GM12878 (cell line): Measurements from ENCODE around the gene ZNF280A. TPM values are rescaled to one million over a fixed set of nuclear protein-coding genes. Genes with fewer than 3 reads are reported as not detected.

Source experiments
- ATAC-seq: fragments of 200-7000 bp; cut with Tn5 transposase; 3 replicates; pipeline ENCODE4 v1.9.1; 2020; ENCODE audit warnings: mild to moderate bottlenecking, moderate library complexity
- BruUV-seq: library from RNA; stranded (reverse); fragments of 400-500 nt; replicated peaks from 2 replicates; lab custom pipeline; 2021; lab: Mats Ljungman, UMichigan
- CTCF ChIA-PET: fragments of 300-600 bp; sonication (Branson Sonifier 250); formaldehyde crosslinking; extraction: SDS; loops from one replicate; lab custom pipeline; 2021; ENCODE audit warnings: inconsistent platforms; lab: Yijun Ruan, JAX
- POLR2A ChIA-PET: fragments of 350-600 bp; formaldehyde crosslinking; extraction: SDS; loops from one replicate; lab custom pipeline; 2021; ENCODE audit warnings: inconsistent platforms; lab: Charles Lee
- RAD21 ChIA-PET: fragments of 300-600 bp; sonication (Branson Sonifier 250); formaldehyde crosslinking; loops from one replicate; lab custom pipeline; 2023; ENCODE audit warnings: antibody characterized with exemption; ENCODE audit not compliant: unreplicated experiment; lab: Charles Lee
- SMC1A ChIA-PET: fragments of 300-600 bp; sonication (Branson Sonifier 250); formaldehyde crosslinking; loops from one replicate; lab custom pipeline; 2023; ENCODE audit not compliant: unreplicated experiment, uncharacterized antibody; lab: Charles Lee
- DNase-seq: peaks from one replicate; pipeline ENCODE4 v3.0.0-alpha.2; 2011; ENCODE audit warnings: low read depth, low spot score
- FAIRE-seq: peaks from 3 replicates; lab custom pipeline; 2011; peaks lifted over from hg19 to GRCh38; lab: Jason Lieb, UNC
- H2AFZ ChIP-seq: 2 replicates; pipeline ENCODE4 v1.6.0; 2011; ENCODE audit warnings: low read depth, low read length, control low read depth; ENCODE audit not compliant: control insufficient read depth
- H3K27ac ChIP-seq: 2 replicates; pipeline ENCODE4 v1.5.1; 2011; ENCODE audit warnings: control low read depth; ENCODE audit not compliant: control insufficient read depth, insufficient read depth
- H3K27me3 ChIP-seq, 2 experiments: replicated peaks in 1 of 2; 2 replicates each; pipeline versions ENCODE4 v1.6.0 to v1.6.1; 2011; ENCODE audit warnings: low read length in 1 of 2; ENCODE audit not compliant: control insufficient read depth in 2 of 2, insufficient read depth in 2 of 2
- H3K36me3 ChIP-seq, 2 experiments: 2 replicates each; pipeline ENCODE4 v1.5.1; 2011; ENCODE audit warnings: low read length in 1 of 2; ENCODE audit not compliant: control insufficient read depth in 2 of 2, insufficient read depth in 2 of 2
- H3K4me1 ChIP-seq: 2 replicates; pipeline ENCODE4 v1.6.1; 2011; ENCODE audit warnings: mild to moderate bottlenecking, low read length, moderate library complexity, mixed read lengths; ENCODE audit not compliant: control insufficient read depth, insufficient read depth
- H3K4me2 ChIP-seq: 2 replicates; pipeline ENCODE4 v1.6.0; 2011; ENCODE audit warnings: control low read depth; ENCODE audit not compliant: control insufficient read depth, insufficient read depth
- H3K4me3 ChIP-seq: fragments of 200-600 bp; sonication (generic); 2 replicates; pipeline ENCODE4 v1.5.1; 2016
- H3K79me2 ChIP-seq: 2 replicates; pipeline ENCODE4 v1.6.0; 2011; ENCODE audit warnings: low read length; ENCODE audit not compliant: control insufficient read depth, insufficient read depth
- H3K9ac ChIP-seq: 2 replicates; pipeline ENCODE4 v1.8.0; 2011; ENCODE audit warnings: low read length, control low read depth, mixed read lengths; ENCODE audit not compliant: control insufficient read depth, insufficient read depth
- H3K9me3 ChIP-seq: replicated peaks from 3 replicates; pipeline ENCODE4 v1.5.1; 2011; ENCODE audit warnings: mild to moderate bottlenecking, low read length; ENCODE audit not compliant: control insufficient read depth, insufficient read depth
- H4K20me1 ChIP-seq: 2 replicates; pipeline ENCODE4 v1.6.0; 2011; ENCODE audit not compliant: control insufficient read depth, insufficient read depth
- ATF7 ChIP-seq: fragments of 450-650 bp; IDR thresholded peaks from 2 replicates; pipeline ENCODE4 v1.6.1; 2016; ENCODE audit warnings: low read depth, mild to moderate bottlenecking
- BHLHE40 ChIP-seq, 2 experiments: fragments of 450-650 bp in 1 of 2; IDR thresholded peaks; 2 replicates each; pipeline ENCODE4 v1.6.1; 2011 to 2017; ENCODE audit warnings: low read depth in 2 of 2, borderline replicate concordance in 1 of 2, improper control_type of control experiment in 1 of 2, low read length in 1 of 2, mild to moderate bottlenecking in 1 of 2
- E2F4 ChIP-seq: IDR thresholded peaks from 2 replicates; pipeline ENCODE4 v1.6.1; 2012; ENCODE audit warnings: low read depth, low read length, improper control_type of control experiment
- EED ChIP-seq: sonication (generic); IDR thresholded peaks from 2 replicates; pipeline ENCODE4 v1.6.1; 2016; ENCODE audit warnings: antibody characterized with exemption, low read depth
- ETV6 ChIP-seq, 2 experiments: fragments of 450-650 bp in 1 of 2; IDR thresholded peaks in 1 of 2; conservative IDR thresholded peaks in 1 of 2; 2 replicates each; pipeline ENCODE4 v1.6.1; 2014; ENCODE audit warnings: antibody characterized with exemption in 1 of 2, borderline replicate concordance in 1 of 2, low read depth in 1 of 2, mild to moderate bottlenecking in 1 of 2, moderate library complexity in 1 of 2
- FOXM1 ChIP-seq: IDR thresholded peaks from 2 replicates; pipeline ENCODE4 v1.6.1; 2012; ENCODE audit warnings: low read depth, mild to moderate bottlenecking, inconsistent platforms, low read length, moderate library complexity
- MYB ChIP-seq: fragments of 150-350 bp; IDR thresholded peaks from 2 replicates; pipeline ENCODE4 v1.6.1; 2014; ENCODE audit warnings: mild to moderate bottlenecking, low read depth, low read length, borderline replicate concordance
- MYC ChIP-seq: IDR thresholded peaks from 2 replicates; pipeline ENCODE4 v1.6.1; 2011; ENCODE audit warnings: mild to moderate bottlenecking, low read length, moderate library complexity, inconsistent platforms; ENCODE audit not compliant: insufficient read depth, insufficient replicate concordance, insufficient read length, severe bottlenecking
- NRF1 ChIP-seq: conservative IDR thresholded peaks from 2 replicates; pipeline ENCODE4 v1.6.1; 2011; ENCODE audit warnings: mild to moderate bottlenecking, low read depth, low read length, improper control_type of control experiment
- PAX5 ChIP-seq: IDR thresholded peaks from 2 replicates; pipeline ENCODE4 v1.6.1; 2011; ENCODE audit warnings: low read depth, low read length, borderline replicate concordance
- RBBP5 ChIP-seq: fragments of 200-600 bp; sonication (generic); conservative IDR thresholded peaks from 2 replicates; pipeline ENCODE4 v1.6.1; 2016
- RELB ChIP-seq: fragments of 450-650 bp; IDR thresholded peaks from 2 replicates; pipeline ENCODE4 v1.6.1; 2017; ENCODE audit warnings: low read depth, mild to moderate bottlenecking, moderate library complexity
- RFX5 ChIP-seq: IDR thresholded peaks from 2 replicates; pipeline ENCODE4 v1.6.1; 2011; ENCODE audit warnings: low read depth, low read length, improper control_type of control experiment
- SKIL ChIP-seq: fragments of 450-650 bp; IDR thresholded peaks from 2 replicates; pipeline ENCODE4 v1.6.1; 2017; ENCODE audit warnings: mild to moderate bottlenecking, low read depth, inconsistent platforms; ENCODE audit not compliant: poor library complexity, severe bottlenecking
- SREBF2 ChIP-seq: IDR thresholded peaks from 2 replicates; pipeline ENCODE4 v1.6.1; 2012; ENCODE audit warnings: mild to moderate bottlenecking, low read length
- ZNF217 ChIP-seq: fragments of 450-650 bp; IDR thresholded peaks from 2 replicates; pipeline ENCODE4 v1.6.1; 2017; ENCODE audit warnings: antibody characterized with exemption, mild to moderate bottlenecking
- WGBS: methylation state at CpG from one replicate; pipeline ENCODE4 v1.1.6; 2016; ENCODE audit warnings: low lambda C conversion rate; ENCODE audit not compliant: insufficient replicate concordance, insufficient coverage; ENCODE audit errors: missing lambda C conversion rate; 5-methylcytosine and 5-hydroxymethylcytosine counted together
- in situ Hi-C: fragments of 300-500 bp; cut with MboI; formaldehyde crosslinking; loops from 9 replicates; pipeline ENCODE4 v1.14.3; 2018; ENCODE audit warnings: mixed read lengths
- intact Hi-C: fragments of 100-400 bp; cut with micrococcal nuclease; formaldehyde crosslinking; loops from one replicate; pipeline ENCODE4 v1.14.2; 2022; ENCODE audit not compliant: unreplicated experiment
- polyA plus RNA-seq, 11 experiments: library from polyadenylated mRNA; depleted of rRNA in 4 of 11; unstranded in 6 of 11; stranded (reverse) in 5 of 11; fragments of >200 nt; fragmentation: Nextera tagmentation in 4 of 11; fragmentation: Illumina TruSeq in 1 of 11; extraction: Ambion mirVana in 4 of 11; extraction: Trizol in 1 of 11; gene quantifications; 1 replicate in 1 of 11; 2 replicates in 10 of 11; pipeline versions ENCODE4 v1.2.1 to v1.2.3, GENCODE V29; 2011 to 2016; ENCODE audit warnings: inconsistent platforms in 2 of 11, missing spikeins in 2 of 11, low read depth in 1 of 11
- total RNA-seq, 4 experiments: library from RNA; depleted of rRNA in 3 of 4; stranded (reverse); fragments of >200 nt in 3 of 4; fragmentation: Illumina TruSeq in 1 of 4; extraction: Trizol in 1 of 4; gene quantifications; 2 replicates each; pipeline versions ENCODE4 v1.2.1 to v1.2.3, GENCODE V29; 2013 to 2021

The ZNF280A gene
- total and polyA plus RNA-seq, 10 of the 15 experiments (the other 5 are each of a cell fraction or from before 2014, with no cell fraction given): 0.03 to 0.06 TPM; not detected in 8

GRCh38 chr22:22531770-22532546 lies 11.9 kb upstream of the ZNF280A start (continued):
- no peak for TF ChIP-seq RBBP5
- no peak for TF ChIP-seq ATF7
- no peak for TF ChIP-seq RELB
- TF ChIP-seq MYB: no peak
- TF ChIP-seq EED: no peak
- TF ChIP-seq PAX5: no peak
- TF ChIP-seq, all 136 proteins: peak for 0

GRCh38 chr22:22528780-22529179 lies 8.7 kb upstream of the ZNF280A start:
- no TSS peak for BruUV-seq
- Histone ChIP-seq H3K9me3 (no peaks in the 10 kb centered on the region; the same call in 2 of the 3 replicates), H3K79me2 (no peaks in the 10 kb centered on the region), H3K4me1 (no peaks in the 10 kb centered on the region), H3K36me3 (no peaks in the 10 kb centered on the region), H3K9ac (no peak overlapping the region), H4K20me1 (no peaks in the 10 kb centered on the region), H2AFZ (no peak overlapping the region), H3K27ac (no peak overlapping the region), H3K4me2 (no peak overlapping the region), H3K4me3 (no peak overlapping the region), H3K27me3 (no peaks in the 10 kb centered on the region)
- DNase-seq (no peak), ATAC-seq (no peak), FAIRE-seq (no peak)
- ChIA-PET RAD21 (no interaction called here), SMC1A (no interaction called here), POLR2A (no interaction called here), CTCF (no interaction called here)
- WGBS: 48% methylated on average over 2 of the region's 2 CpGs
- in situ Hi-C loops (no loop called here), intact Hi-C loops (no loop called here)
- TF ChIP-seq MYC: no peak
- no peak for TF ChIP-seq FOXM1
- no peak for TF ChIP-seq E2F4
- TF ChIP-seq ZNF217: no peak
- TF ChIP-seq BHLHE40 (IDR thresholded peaks at IDR 0.05; ENCODE audit: borderline replicate concordance in 1 of 2, low read depth in 2 of 2, low read length in 1 of 2): no peak
- TF ChIP-seq SREBF2: no peak
- TF ChIP-seq NRF1: no peak
- no peak for TF ChIP-seq SKIL
- no peak for TF ChIP-seq RFX5
- TF ChIP-seq ETV6 (conservative IDR thresholded peaks at IDR 0.05 in 1 of 2, IDR thresholded peaks at IDR 0.05 in 1 of 2; ENCODE audit: borderline replicate concordance in 1 of 2, low read depth in 1 of 2): no peak
